ENCODE measurements around the gene SLC9A9. TPM values are rescaled to one million over a fixed set of nuclear protein-coding genes. Genes with fewer than 3 reads are reported as not detected.

Gene SLC9A9
- total and polyA plus RNA-seq, 2 of the 8 experiments (the other 6 are each of a cell fraction or from before 2014, with no cell fraction given) = 0.48 to 1.1 TPM

- no peak for TF ChIP-seq YY1 (IDR thresholded peaks at IDR 0.05; ENCODE audit: low read depth, low read length)
- no peak for TF ChIP-seq BRCA1 (IDR thresholded peaks at IDR 0.05; ENCODE audit: low read depth, low read length)
These were observed 161.6 kb downstream of the SLC9A9 start (continued) for GRCh38 chr3:143686638-143687197.
